SJSA1 (cell line): Measurements from ENCODE around the gene ATP8A2. TPM values are rescaled to one million over a fixed set of nuclear protein-coding genes. Genes with fewer than 3 reads are reported as not detected.
"Not testable (repeated sequence)": the region's sequence is repeated elsewhere in the genome, so short reads cannot be mapped to it uniquely, and the experiment has no call there.

Experiments
- DNase-seq, 2 experiments: peaks; one replicate each; pipeline ENCODE4 v3.0.0-alpha.2; 2015 to 2020; ENCODE audit warnings: low spot score in 2 of 2, low read depth in 1 of 2
- H3K27ac ChIP-seq: fragments of 250-450 bp; sonication (Bioruptor Pico); 2 replicates; pipeline ENCODE4 v1.5.1; 2020; ENCODE audit warnings: mild to moderate bottlenecking, moderate library complexity
- H3K27me3 ChIP-seq: fragments of 250-450 bp; sonication (Bioruptor Pico); replicated peaks from 2 replicates; pipeline ENCODE4 v1.5.1; 2020; ENCODE audit warnings: mild to moderate bottlenecking, moderate library complexity
- H3K36me3 ChIP-seq: fragments of 250-450 bp; sonication (Bioruptor Pico); 2 replicates; pipeline ENCODE4 v1.5.1; 2020; ENCODE audit warnings: mild to moderate bottlenecking
- H3K4me1 ChIP-seq: fragments of 250-450 bp; sonication (Bioruptor Pico); replicated peaks from 2 replicates; pipeline ENCODE4 v1.6.1; 2021; ENCODE audit warnings: mild to moderate bottlenecking
- H3K4me3 ChIP-seq: fragments of 250-450 bp; sonication (Bioruptor Pico); 2 replicates; pipeline ENCODE4 v1.5.1; 2020; ENCODE audit warnings: mild to moderate bottlenecking
- H3K9me3 ChIP-seq: fragments of 250-450 bp; sonication (Bioruptor Pico); replicated peaks from 2 replicates; pipeline ENCODE4 v1.5.1; 2020; ENCODE audit warnings: mild to moderate bottlenecking
- total RNA-seq: library from RNA; depleted of rRNA; stranded (reverse); fragments of >200 nt; shearing (Covaris generic); gene quantifications from 2 replicates; pipeline ENCODE4 v1.2.3, GENCODE V29; 2014

Gene ATP8A2
- total RNA-seq, 1 experiment from 2014 or later, result 0.13 TPM

- no peak for DNase-seq
- Histone ChIP-seq H3K36me3 (no peaks in the 10 kb centered on the region), H3K27me3 (no peaks in the 10 kb centered on the region), H3K4me1 (peaks cover 3% of the 10 kb centered on the region; the same call in 1 of the 2 replicates), H3K4me3 (no peak overlapping the region), H3K9me3 (no peaks in the 10 kb centered on the region), H3K27ac (no peak overlapping the region)
These were observed 435.8 kb downstream of the ATP8A2 start for GRCh38 chr13:25807562-25807961.

GRCh38 chr13:25811506-25811905 is 439.7 kb downstream of the ATP8A2 start:
- Histone ChIP-seq H3K36me3 (no peaks in the 10 kb centered on the region), H3K4me1 (peaks cover 3% of the 10 kb centered on the region; the same call in 1 of the 2 replicates), H3K9me3 (no peaks in the 10 kb centered on the region), H3K27me3 (no peaks in the 10 kb centered on the region), H3K4me3 (no peak overlapping the region), H3K27ac (no peak overlapping the region)
- DNase-seq, result no peak

- no peak for DNase-seq
- Histone ChIP-seq H3K4me1 (0 out of 2 replicates have a peak, but pooled peaks cover 5% of the 10 kb centered on the region), H3K36me3 (no peaks in the 10 kb centered on the region), H3K27ac (no peak overlapping the region), H3K27me3 (no peaks in the 10 kb centered on the region), H3K9me3 (no peaks in the 10 kb centered on the region), H3K4me3 (no peak overlapping the region)
These were observed 444.5 kb downstream of the ATP8A2 start for GRCh38 chr13:25816239-25816638.

GRCh38 chr13:25819856-25820530 is 448.2 kb downstream of the ATP8A2 start:
- Histone ChIP-seq H3K9me3 (no peaks in the 10 kb centered on the region), H3K36me3 (no peaks in the 10 kb centered on the region), H3K4me1 (0 out of 2 replicates have a peak, but pooled peaks cover 5% of the 10 kb centered on the region), H3K27ac (no peak overlapping the region), H3K27me3 (no peaks in the 10 kb centered on the region), H3K4me3 (no peak overlapping the region)
- no peak for DNase-seq

- Histone ChIP-seq H3K4me3 (no peak overlapping the region), H3K27ac (no peak overlapping the region)
These were observed 450.0 kb downstream of the ATP8A2 start for GRCh38 chr13:25821776-25822175.

GRCh38 chr13:25827221-25827620 is 455.4 kb downstream of the ATP8A2 start:
- DNase-seq, H3K4me3 ChIP-seq, H3K27ac ChIP-seq, H3K36me3 ChIP-seq, H3K9me3 ChIP-seq, H3K27me3 ChIP-seq: not testable (repeated sequence)
- peaks cover 22% of the 10 kb centered on the region for H3K4me1 ChIP-seq

More at GRCh38 chr13:25821776-25822175, 450.0 kb downstream of the ATP8A2 start:
- no peaks in the 10 kb centered on the region for H3K36me3 ChIP-seq
- no peaks in the 10 kb centered on the region for H3K27me3 ChIP-seq
- DNase-seq, result no peak
- H3K9me3 ChIP-seq, result no peaks in the 10 kb centered on the region
- H3K4me1 ChIP-seq, result 0 out of 2 replicates have a peak, but pooled peaks cover 5% of the 10 kb centered on the region

- Histone ChIP-seq H3K27ac (peak overlapping the region; percentile 19; the same call in 1 of the 2 replicates), H3K9me3 (no peaks in the 10 kb centered on the region), H3K4me3 (no peak overlapping the region), H3K4me1 (peaks cover 22% of the 10 kb centered on the region), H3K27me3 (no peaks in the 10 kb centered on the region), H3K36me3 (no peaks in the 10 kb centered on the region)
- peak in 1 of 2 experiments; percentile 58 for DNase-seq
These were observed 456.2 kb downstream of the ATP8A2 start for GRCh38 chr13:25827831-25828465.

- DNase-seq, result no peak
- Histone ChIP-seq H3K4me1 (peaks cover 15% of the 10 kb centered on the region), H3K27me3 (no peaks in the 10 kb centered on the region), H3K27ac (no peak overlapping the region), H3K4me3 (no peak overlapping the region), H3K9me3 (no peaks in the 10 kb centered on the region), H3K36me3 (no peaks in the 10 kb centered on the region)
These were observed 462.0 kb downstream of the ATP8A2 start for GRCh38 chr13:25833761-25834160.

GRCh38 chr13:25836574-25837336 is 465.0 kb downstream of the ATP8A2 start:
- Histone ChIP-seq H3K27me3 (no peaks in the 10 kb centered on the region), H3K4me3 (no peak overlapping the region), H3K9me3 (no peaks in the 10 kb centered on the region), H3K36me3 (no peaks in the 10 kb centered on the region), H3K27ac (0 out of 2 replicates have a peak overlapping the region, but pooled peaks have one; percentile 13), H3K4me1 (peaks cover 26% of the 10 kb centered on the region)
- peak in 1 of 2 experiments; percentile 8 for DNase-seq

GRCh38 chr13:25839371-25839770 is 467.6 kb downstream of the ATP8A2 start:
- H3K27me3 ChIP-seq, result no peaks in the 10 kb centered on the region
- H3K27ac ChIP-seq, result peak overlapping the region; percentile 20; the same call in 1 of the 2 replicates
- no peaks in the 10 kb centered on the region for H3K9me3 ChIP-seq
- H3K4me3 ChIP-seq, result no peak overlapping the region
- DNase-seq, result no peak
- no peaks in the 10 kb centered on the region for H3K36me3 ChIP-seq
- H3K4me1 ChIP-seq, result peaks cover 28% of the 10 kb centered on the region

- no peaks in the 10 kb centered on the region for H3K27me3 ChIP-seq
- no peak overlapping the region for H3K4me3 ChIP-seq
- no peaks in the 10 kb centered on the region for H3K9me3 ChIP-seq
- H3K36me3 ChIP-seq, result no peaks in the 10 kb centered on the region
- peaks cover 36% of the 10 kb centered on the region for H3K4me1 ChIP-seq
- H3K27ac ChIP-seq, result peak overlapping the region; percentile 20
- peak in 1 of 2 experiments; percentile 40 for DNase-seq
These were observed 468.5 kb downstream of the ATP8A2 start for GRCh38 chr13:25840261-25840660.

- H3K27ac ChIP-seq, result no peak overlapping the region; the same call in 1 of the 2 replicates
- no peak overlapping the region for H3K4me3 ChIP-seq
- H3K4me1 ChIP-seq, result peaks cover 36% of the 10 kb centered on the region
- H3K9me3 ChIP-seq, result no peaks in the 10 kb centered on the region
- no peaks in the 10 kb centered on the region for H3K27me3 ChIP-seq
- no peaks in the 10 kb centered on the region for H3K36me3 ChIP-seq
- DNase-seq, result no peak
These were observed 469.2 kb downstream of the ATP8A2 start for GRCh38 chr13:25840931-25841330.

GRCh38 chr13:25843692-25844091 is 471.9 kb downstream of the ATP8A2 start:
- no peak for DNase-seq
- H3K36me3 ChIP-seq, result no peaks in the 10 kb centered on the region

More at GRCh38 chr13:25843692-25844091, 471.9 kb downstream of the ATP8A2 start:
- H3K27ac ChIP-seq, result no peak overlapping the region
- peaks cover 26% of the 10 kb centered on the region for H3K4me1 ChIP-seq
- H3K4me3 ChIP-seq, result no peak overlapping the region
- H3K27me3 ChIP-seq, result no peaks in the 10 kb centered on the region
- no peaks in the 10 kb centered on the region for H3K9me3 ChIP-seq
